ENCODE measurements around the gene HMGXB4. TPM values are rescaled to one million over a fixed set of nuclear protein-coding genes. Genes with fewer than 3 reads are reported as not detected.

HMGXB4 gene
- total RNA-seq, 1 experiment from 2014 or later, result 19.1 TPM

GRCh38 chr22:35296051-35296450 lies 38.8 kb downstream of the HMGXB4 start:
- Histone ChIP-seq H3K27ac (ENCODE audit: low read length) (no peak overlapping the region), H3K9ac (ENCODE audit: low read length) (no peak overlapping the region), H3K9me2 (replicated peaks; ENCODE audit: insufficient read depth, low read length) (no peaks in the 10 kb centered on the region), H3K4me3 (ENCODE audit: low read length) (no peak overlapping the region), H2AFZ (ENCODE audit: low read length) (no peak overlapping the region), H3K4me2 (ENCODE audit: low read depth, low read length, poor library complexity, severe bottlenecking) (no peak overlapping the region), H3K79me2 (ENCODE audit: low read length) (no peaks in the 10 kb centered on the region), H3K36me3 (ENCODE audit: insufficient read depth, low read length) (peaks cover 43% of the 10 kb centered on the region; the same call in 1 of the 2 replicates), H3K9me3 (ENCODE audit: low read length) (no peaks in the 10 kb centered on the region), H3K4me1 (ENCODE audit: low read length) (peaks cover 17% of the 10 kb centered on the region), H3K27me3 (ENCODE audit: low read length) (no peaks in the 10 kb centered on the region), H4K20me1 (ENCODE audit: insufficient read depth, low read depth, low read length) (no peaks in the 10 kb centered on the region)
- DNase-seq, result no peak

- H3K9me3 ChIP-seq (ENCODE audit: low read length), result no peaks in the 10 kb centered on the region
- H3K9ac ChIP-seq (ENCODE audit: low read length), result peak overlapping the region; percentile 82
- peaks cover 14% of the 10 kb centered on the region; the same call in 1 of the 2 replicates for H3K36me3 ChIP-seq (ENCODE audit: insufficient read depth, low read length)
- no peak for DNase-seq
- H4K20me1 ChIP-seq (ENCODE audit: insufficient read depth, low read depth, low read length), result no peaks in the 10 kb centered on the region
- H3K4me3 ChIP-seq (ENCODE audit: low read length), result peak overlapping the region; percentile 77
- H3K4me2 ChIP-seq (ENCODE audit: low read depth, low read length, poor library complexity, severe bottlenecking), result peak overlapping the region; percentile 94
- no peaks in the 10 kb centered on the region for H3K79me2 ChIP-seq (ENCODE audit: low read length)
- no peaks in the 10 kb centered on the region for H3K9me2 ChIP-seq (replicated peaks; ENCODE audit: insufficient read depth, low read length)
- H3K4me1 ChIP-seq (ENCODE audit: low read length), result peaks cover 17% of the 10 kb centered on the region
- peak overlapping the region; percentile 5; the same call in 1 of the 2 replicates for H3K27ac ChIP-seq (ENCODE audit: low read length)
- no peaks in the 10 kb centered on the region for H3K27me3 ChIP-seq (ENCODE audit: low read length)
- H2AFZ ChIP-seq (ENCODE audit: low read length), result no peak overlapping the region
Observed at GRCh38 chr22:35299217-35299672, 42.0 kb downstream of the HMGXB4 start.

- H3K4me3 ChIP-seq (ENCODE audit: low read length), result peak within 1 kb of the TSS; percentile 77
- H3K36me3 ChIP-seq (ENCODE audit: insufficient read depth, low read length), result peaks cover 9% of the 10 kb centered on the region; the same call in 1 of the 2 replicates
- no peaks in the 10 kb centered on the region for H3K27me3 ChIP-seq (ENCODE audit: low read length)
- H3K9me2 ChIP-seq (replicated peaks; ENCODE audit: insufficient read depth, low read length), result no peaks in the 10 kb centered on the region
- H4K20me1 ChIP-seq (ENCODE audit: insufficient read depth, low read depth, low read length), result no peaks in the 10 kb centered on the region
- peaks cover 17% of the 10 kb centered on the region for H3K4me1 ChIP-seq (ENCODE audit: low read length)
- H3K79me2 ChIP-seq (ENCODE audit: low read length), result no peaks in the 10 kb centered on the region
- peak within 1 kb of the TSS; percentile 84 for H2AFZ ChIP-seq (ENCODE audit: low read length)
- no peaks in the 10 kb centered on the region for H3K9me3 ChIP-seq (ENCODE audit: low read length)
- peak; percentile 99 for DNase-seq
- H3K9ac ChIP-seq (ENCODE audit: low read length), result peak within 1 kb of the TSS; percentile 82
- peak within 1 kb of the TSS; percentile 5; the same call in 1 of the 2 replicates for H3K27ac ChIP-seq (ENCODE audit: low read length)
- peak within 1 kb of the TSS; percentile 94 for H3K4me2 ChIP-seq (ENCODE audit: low read depth, low read length, poor library complexity, severe bottlenecking)
Observed at GRCh38 chr22:35299673-35300499, 42.6 kb downstream of the HMGXB4 start, which contains the start of gene TOM1. Gene TOM1, plus strand, starts transcription at chr22:35299894. Its CDS starts 35 bp downstream, at chr22:35299929.

- H2AFZ ChIP-seq (ENCODE audit: low read length), result no peak overlapping the region
- no peak overlapping the region for H3K4me3 ChIP-seq (ENCODE audit: low read length)
- H3K9me3 ChIP-seq (ENCODE audit: low read length), result no peaks in the 10 kb centered on the region
- H3K27ac ChIP-seq (ENCODE audit: low read length), result no peak overlapping the region
- H3K27me3 ChIP-seq (ENCODE audit: low read length), result no peaks in the 10 kb centered on the region
- no peaks in the 10 kb centered on the region for H3K79me2 ChIP-seq (ENCODE audit: low read length)
- no peaks in the 10 kb centered on the region for H4K20me1 ChIP-seq (ENCODE audit: insufficient read depth, low read depth, low read length)
- H3K4me2 ChIP-seq (ENCODE audit: low read depth, low read length, poor library complexity, severe bottlenecking), result no peak overlapping the region
- peaks cover 20% of the 10 kb centered on the region for H3K4me1 ChIP-seq (ENCODE audit: low read length)
- H3K9ac ChIP-seq (ENCODE audit: low read length), result no peak overlapping the region
- H3K9me2 ChIP-seq (replicated peaks; ENCODE audit: insufficient read depth, low read length), result no peaks in the 10 kb centered on the region
- no peak for DNase-seq
- 0 out of 2 replicates have a peak, but pooled peaks cover under 1% of the 10 kb centered on the region for H3K36me3 ChIP-seq (ENCODE audit: insufficient read depth, low read length)
Observed at GRCh38 chr22:35301372-35301874, 44.1 kb downstream of the HMGXB4 start.

- H3K9me3 ChIP-seq (ENCODE audit: low read length), result no peaks in the 10 kb centered on the region
- DNase-seq, result no peak
- H4K20me1 ChIP-seq (ENCODE audit: insufficient read depth, low read depth, low read length), result no peaks in the 10 kb centered on the region
- H3K4me3 ChIP-seq (ENCODE audit: low read length), result no peak overlapping the region
- H3K4me2 ChIP-seq (ENCODE audit: low read depth, low read length, poor library complexity, severe bottlenecking), result no peak overlapping the region
- H3K27ac ChIP-seq (ENCODE audit: low read length), result no peak overlapping the region
- no peak overlapping the region for H2AFZ ChIP-seq (ENCODE audit: low read length)
- no peaks in the 10 kb centered on the region for H3K79me2 ChIP-seq (ENCODE audit: low read length)
- no peaks in the 10 kb centered on the region for H3K9me2 ChIP-seq (replicated peaks; ENCODE audit: insufficient read depth, low read length)
- no peak overlapping the region for H3K9ac ChIP-seq (ENCODE audit: low read length)
- H3K4me1 ChIP-seq (ENCODE audit: low read length), result peaks cover 22% of the 10 kb centered on the region
- no peaks in the 10 kb centered on the region for H3K36me3 ChIP-seq (ENCODE audit: insufficient read depth, low read length)
- no peaks in the 10 kb centered on the region for H3K27me3 ChIP-seq (ENCODE audit: low read length)
Observed at GRCh38 chr22:35303029-35303624, 45.8 kb downstream of the HMGXB4 start.

- Histone ChIP-seq H3K4me3 (ENCODE audit: low read length) (no peak overlapping the region), H2AFZ (ENCODE audit: low read length) (no peak overlapping the region), H3K27me3 (ENCODE audit: low read length) (no peaks in the 10 kb centered on the region), H3K9ac (ENCODE audit: low read length) (no peak overlapping the region), H4K20me1 (ENCODE audit: insufficient read depth, low read depth, low read length) (0 out of 2 replicates have a peak, but pooled peaks cover under 1% of the 10 kb centered on the region), H3K9me2 (replicated peaks; ENCODE audit: insufficient read depth, low read length) (no peaks in the 10 kb centered on the region), H3K4me2 (ENCODE audit: low read depth, low read length, poor library complexity, severe bottlenecking) (no peak overlapping the region), H3K36me3 (ENCODE audit: insufficient read depth, low read length) (no peaks in the 10 kb centered on the region), H3K4me1 (ENCODE audit: low read length) (peaks cover 17% of the 10 kb centered on the region), H3K27ac (ENCODE audit: low read length) (no peak overlapping the region), H3K9me3 (ENCODE audit: low read length) (no peaks in the 10 kb centered on the region), H3K79me2 (ENCODE audit: low read length) (no peaks in the 10 kb centered on the region)
- DNase-seq, result no peak
Observed at GRCh38 chr22:35305525-35306070, 48.3 kb downstream of the HMGXB4 start.

- H3K79me2 ChIP-seq (ENCODE audit: low read length), result no peaks in the 10 kb centered on the region
- H3K9me2 ChIP-seq (replicated peaks; ENCODE audit: insufficient read depth, low read length), result no peaks in the 10 kb centered on the region
- no peaks in the 10 kb centered on the region for H3K9me3 ChIP-seq (ENCODE audit: low read length)
- no peak overlapping the region for H3K4me3 ChIP-seq (ENCODE audit: low read length)
- no peak overlapping the region for H2AFZ ChIP-seq (ENCODE audit: low read length)
- no peaks in the 10 kb centered on the region for H3K27me3 ChIP-seq (ENCODE audit: low read length)
- DNase-seq, result no peak
- 0 out of 2 replicates have a peak, but pooled peaks cover 9% of the 10 kb centered on the region for H4K20me1 ChIP-seq (ENCODE audit: insufficient read depth, low read depth, low read length)
- peaks cover 13% of the 10 kb centered on the region for H3K4me1 ChIP-seq (ENCODE audit: low read length)
- no peak overlapping the region for H3K4me2 ChIP-seq (ENCODE audit: low read depth, low read length, poor library complexity, severe bottlenecking)
- no peak overlapping the region for H3K27ac ChIP-seq (ENCODE audit: low read length)
- H3K36me3 ChIP-seq (ENCODE audit: insufficient read depth, low read length), result no peaks in the 10 kb centered on the region
- no peak overlapping the region for H3K9ac ChIP-seq (ENCODE audit: low read length)
Observed at GRCh38 chr22:35306350-35306967, 49.2 kb downstream of the HMGXB4 start.

All from Karpas-422 (cell line).